Measurements from ENCODE around the gene FSTL5. TPM values are rescaled to one million over a fixed set of nuclear protein-coding genes. Genes with fewer than 3 reads are reported as not detected.

FSTL5 gene
- total RNA-seq, 1 experiment from 2014 or later: not detected

GRCh38 chr4:161350946-161351345 lies 812.9 kb downstream of the FSTL5 start:
- H3K27me3 ChIP-seq (ENCODE audit: insufficient read depth, low read length): no peaks in the 10 kb centered on the region
- no peak for ATAC-seq
- no peaks in the 10 kb centered on the region for H3K36me3 ChIP-seq (ENCODE audit: control insufficient read depth in 1 of 2, insufficient read depth in 2 of 2, low read length in 2 of 2)
- ChIA-PET POLR2A (no interaction called here), CTCF (no interaction called here), RAD21 (ENCODE audit: low non-redundant PET in 1 of 2, low total read pairs in 2 of 2, uncharacterized antibody in 2 of 2, unreplicated experiment in 2 of 2) (no interaction called here)
- H3K4me1 ChIP-seq (ENCODE audit: control insufficient read depth in 1 of 2, insufficient read depth in 2 of 2, low read length in 2 of 2): no peaks in the 10 kb centered on the region
- no peak overlapping the region for H3K27ac ChIP-seq (ENCODE audit: low read depth, low read length)
- H2AFZ ChIP-seq (ENCODE audit: low read depth, low read length, poor library complexity, severe bottlenecking): no peak overlapping the region
- H3K79me2 ChIP-seq (ENCODE audit: insufficient read depth, low read length): no peaks in the 10 kb centered on the region
- H3K9me2 ChIP-seq (ENCODE audit: insufficient read depth): no peaks in the 10 kb centered on the region
- intact Hi-C loops (cut with micrococcal nuclease): no loop called here
- DNase-seq (ENCODE audit: low read depth, low spot score): no peak
- H3K4me2 ChIP-seq (ENCODE audit: low read length): no peak overlapping the region
- no peaks in the 10 kb centered on the region for H4K20me1 ChIP-seq (ENCODE audit: insufficient read depth)
- TF ChIP-seq, protein P1, sequence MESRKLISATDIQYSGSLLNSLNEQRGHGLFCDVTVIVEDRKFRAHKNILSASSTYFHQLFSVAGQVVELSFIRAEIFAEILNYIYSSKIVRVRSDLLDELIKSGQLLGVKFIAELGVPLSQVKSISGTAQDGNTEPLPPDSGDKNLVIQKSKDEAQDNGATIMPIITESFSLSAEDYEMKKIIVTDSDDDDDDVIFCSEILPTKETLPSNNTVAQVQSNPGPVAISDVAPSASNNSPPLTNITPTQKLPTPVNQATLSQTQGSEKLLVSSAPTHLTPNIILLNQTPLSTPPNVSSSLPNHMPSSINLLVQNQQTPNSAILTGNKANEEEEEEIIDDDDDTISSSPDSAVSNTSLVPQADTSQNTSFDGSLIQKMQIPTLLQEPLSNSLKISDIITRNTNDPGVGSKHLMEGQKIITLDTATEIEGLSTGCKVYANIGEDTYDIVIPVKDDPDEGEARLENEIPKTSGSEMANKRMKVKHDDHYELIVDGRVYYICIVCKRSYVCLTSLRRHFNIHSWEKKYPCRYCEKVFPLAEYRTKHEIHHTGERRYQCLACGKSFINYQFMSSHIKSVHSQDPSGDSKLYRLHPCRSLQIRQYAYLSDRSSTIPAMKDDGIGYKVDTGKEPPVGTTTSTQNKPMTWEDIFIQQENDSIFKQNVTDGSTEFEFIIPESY (IDR thresholded peaks at IDR 0.05; ENCODE audit: extremely low read depth, insufficient replicate concordance, low read length): no peak
- TF ChIP-seq SP1 (IDR thresholded peaks at IDR 0.05; ENCODE audit: low read depth): no peak
- H3K9ac ChIP-seq (ENCODE audit: low read length): no peak overlapping the region
- no peak overlapping the region for H3K4me3 ChIP-seq (replicated peaks in 1 of 2; ENCODE audit: low read depth in 1 of 2, low read length in 2 of 2)
- H3K9me3 ChIP-seq (ENCODE audit: control insufficient read depth in 1 of 2, insufficient read depth in 1 of 2, low read depth in 1 of 2, low read length in 2 of 2): no peaks in the 10 kb centered on the region
- no TSS peak for BruUV-seq (replicated peaks)

- POLR2A ChIA-PET: no interaction called here
- no peak for ATAC-seq
- H3K9me3 ChIP-seq (ENCODE audit: control insufficient read depth in 1 of 2, insufficient read depth in 1 of 2, low read depth in 1 of 2, low read length in 2 of 2): no peaks in the 10 kb centered on the region
- no peaks in the 10 kb centered on the region for H3K9me2 ChIP-seq (ENCODE audit: insufficient read depth)
- no peak for DNase-seq (ENCODE audit: low read depth, low spot score)
- TF ChIP-seq REST (IDR thresholded peaks at IDR 0.05; ENCODE audit: low read depth) (no peak), CEBPB (IDR thresholded peaks at IDR 0.05; ENCODE audit: low read depth) (no peak), POLR2A (IDR thresholded peaks at IDR 0.05; ENCODE audit: borderline replicate concordance, extremely low read depth, insufficient read depth, insufficient read length) (no peak)
- TF ChIP-seq, protein P2, sequence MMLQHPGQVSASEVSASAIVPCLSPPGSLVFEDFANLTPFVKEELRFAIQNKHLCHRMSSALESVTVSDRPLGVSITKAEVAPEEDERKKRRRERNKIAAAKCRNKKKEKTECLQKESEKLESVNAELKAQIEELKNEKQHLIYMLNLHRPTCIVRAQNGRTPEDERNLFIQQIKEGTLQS (IDR thresholded peaks at IDR 0.05): no peak
- no peaks in the 10 kb centered on the region for H3K27me3 ChIP-seq (ENCODE audit: insufficient read depth, low read length)
- CTCF ChIA-PET: no interaction called here
- intact Hi-C loops (cut with micrococcal nuclease): no loop called here
- H3K79me2 ChIP-seq (ENCODE audit: insufficient read depth, low read length): no peaks in the 10 kb centered on the region
- RAD21 ChIA-PET (ENCODE audit: low non-redundant PET in 1 of 2, low total read pairs in 2 of 2, uncharacterized antibody in 2 of 2, unreplicated experiment in 2 of 2): no interaction called here
- H3K36me3 ChIP-seq (ENCODE audit: control insufficient read depth in 1 of 2, insufficient read depth in 2 of 2, low read length in 2 of 2): no peaks in the 10 kb centered on the region
- H3K9ac ChIP-seq (ENCODE audit: low read length): no peak overlapping the region
- H2AFZ ChIP-seq (ENCODE audit: low read depth, low read length, poor library complexity, severe bottlenecking): no peak overlapping the region
- no peaks in the 10 kb centered on the region for H4K20me1 ChIP-seq (ENCODE audit: insufficient read depth)
- no peak overlapping the region for H3K4me3 ChIP-seq (replicated peaks in 1 of 2; ENCODE audit: low read depth in 1 of 2, low read length in 2 of 2)
- no peaks in the 10 kb centered on the region for H3K4me1 ChIP-seq (ENCODE audit: control insufficient read depth in 1 of 2, insufficient read depth in 2 of 2, low read length in 2 of 2)
- no TSS peak for BruUV-seq (replicated peaks)
- H3K4me2 ChIP-seq (ENCODE audit: low read length): no peak overlapping the region
- H3K27ac ChIP-seq (ENCODE audit: low read depth, low read length): no peak overlapping the region
Measured at GRCh38 chr4:161345741-161346140, 818.1 kb downstream of the FSTL5 start.
